Transverse colon (tissue), 3 donors: Measurements from ENCODE around the gene NIT2.
"Not testable (repeated sequence)": the region's sequence is repeated elsewhere in the genome, so short reads cannot be mapped to it uniquely, and the experiment has no call there.

Experiments used
- POLR2A ChIP-seq: fragments of 450-650 bp; IDR thresholded peaks from one replicate; pipeline ENCODE4 v1.6.1; 2016; ENCODE audit warnings: antibody characterized with exemption, mild to moderate bottlenecking, moderate library complexity
- TF ChIP-seq, protein P1 (sequence below), 5 experiments: fragments of 200-600 bp in 3 of 5; fragments of 450-650 bp in 2 of 5; sonication (generic) in 3 of 5; IDR thresholded peaks; 1 replicate in 2 of 5; 2 replicates in 3 of 5; pipeline ENCODE4 v1.5.1; 2016 to 2017; ENCODE audit warnings: antibody characterized with exemption in 5 of 5, inconsistent platforms in 3 of 5, mild to moderate bottlenecking in 2 of 5, moderate library complexity in 1 of 5

DNA sequence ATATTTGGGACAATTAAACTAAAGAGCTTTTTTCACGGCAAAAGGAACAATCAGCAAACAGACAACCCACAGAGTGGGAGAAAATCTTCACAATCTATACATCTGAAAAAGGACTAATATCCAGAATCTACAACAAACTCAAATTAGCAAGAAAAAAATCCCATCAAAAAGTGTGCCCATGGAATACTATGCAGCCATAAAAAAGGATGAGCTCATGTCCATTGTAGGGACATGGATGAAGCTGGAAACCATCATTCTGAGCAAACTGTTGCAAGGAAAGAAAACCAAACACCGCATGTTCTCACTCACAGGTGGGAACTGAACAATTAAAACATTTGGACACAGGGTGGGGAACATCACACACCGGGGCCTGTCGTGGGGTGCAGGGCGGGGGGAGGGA, 7.2 kb upstream of the NIT2 start:
- TF ChIP-seq, protein P1, sequence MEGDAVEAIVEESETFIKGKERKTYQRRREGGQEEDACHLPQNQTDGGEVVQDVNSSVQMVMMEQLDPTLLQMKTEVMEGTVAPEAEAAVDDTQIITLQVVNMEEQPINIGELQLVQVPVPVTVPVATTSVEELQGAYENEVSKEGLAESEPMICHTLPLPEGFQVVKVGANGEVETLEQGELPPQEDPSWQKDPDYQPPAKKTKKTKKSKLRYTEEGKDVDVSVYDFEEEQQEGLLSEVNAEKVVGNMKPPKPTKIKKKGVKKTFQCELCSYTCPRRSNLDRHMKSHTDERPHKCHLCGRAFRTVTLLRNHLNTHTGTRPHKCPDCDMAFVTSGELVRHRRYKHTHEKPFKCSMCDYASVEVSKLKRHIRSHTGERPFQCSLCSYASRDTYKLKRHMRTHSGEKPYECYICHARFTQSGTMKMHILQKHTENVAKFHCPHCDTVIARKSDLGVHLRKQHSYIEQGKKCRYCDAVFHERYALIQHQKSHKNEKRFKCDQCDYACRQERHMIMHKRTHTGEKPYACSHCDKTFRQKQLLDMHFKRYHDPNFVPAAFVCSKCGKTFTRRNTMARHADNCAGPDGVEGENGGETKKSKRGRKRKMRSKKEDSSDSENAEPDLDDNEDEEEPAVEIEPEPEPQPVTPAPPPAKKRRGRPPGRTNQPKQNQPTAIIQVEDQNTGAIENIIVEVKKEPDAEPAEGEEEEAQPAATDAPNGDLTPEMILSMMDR (IDR thresholded peaks at IDR 0.05): not testable (repeated sequence)
- TF ChIP-seq POLR2A: not testable (repeated sequence)
